Measurements from ENCODE around the gene OR5H14. TPM values are rescaled to one million over a fixed set of nuclear protein-coding genes. Genes with fewer than 3 reads are reported as not detected.

Gene OR5H14
- total RNA-seq, result not detected in 2 replicates

GRCh38 chr3:98147179-98147578 lies at the start of gene OR5H14:
Gene OR5H14 (plus strand): TSS chr3:98147479. CDS start chr3:98149386, 1,907 bp downstream.

GRCh38 chr3:98130421-98130820 lies 16.9 kb upstream of the OR5H14 start, which contains the start of gene OR5H1:
Gene OR5H1 (plus strand): TSS chr3:98130721. CDS start chr3:98132698, 1,977 bp downstream.

GRCh38 chr3:98166396-98166795 lies 19.1 kb downstream of the OR5H14 start, which contains the start of gene OR5H15:
Gene OR5H15 (plus strand): TSS chr3:98166696. CDS start chr3:98168700, 2,004 bp downstream.

Other genes starting within 250 kb of the OR5H14 start
- 24.2 and 35.5 TPM in 2 replicates for gene RIOX2, start 175.0 kb upstream of the OR5H14 start, total RNA-seq
- not detected in 2 replicates for gene GABRR3, start 112.2 kb upstream of the OR5H14 start, total RNA-seq
- not detected in 2 replicates for gene OR5AC2, start 60.3 kb upstream of the OR5H14 start, total RNA-seq
- not detected in 2 replicates for gene OR5H1, start 16.8 kb upstream of the OR5H14 start, total RNA-seq
- not detected in 2 replicates for gene OR5H15, start 19.2 kb downstream of the OR5H14 start, total RNA-seq
- not detected in 2 replicates for gene OR5H6, start 116.8 kb downstream of the OR5H14 start, total RNA-seq
- not detected in 2 replicates for gene OR5H2, start 135.0 kb downstream of the OR5H14 start, total RNA-seq
- not detected in 2 replicates for gene OR5K4, start 206.4 kb downstream of the OR5H14 start, total RNA-seq
- not detected in 2 replicates for gene OR5K3, start 243.2 kb downstream of the OR5H14 start, total RNA-seq